GM11168 (cell line): ENCODE data around the gene IGF2BP1.
"Not testable (repeated sequence)": the region's sequence is repeated elsewhere in the genome, so short reads cannot be mapped to it uniquely, and the experiment has no call there.

ENCODE experiments used
- in situ Hi-C: fragments of 300-500 bp; cut with MboI; formaldehyde crosslinking; loops from one replicate; pipeline ENCODE4 v1.12.0; 2022; ENCODE audit warnings: low sequenced_read_pairs; ENCODE audit not compliant: unreplicated experiment

IGF2BP1 gene

GRCh38 chr17:49016775-49017463 lies 19.7 kb downstream of the IGF2BP1 start:
- in situ Hi-C loops: no loop called here

- in situ Hi-C loops: no loop called here
These were observed 21.0 kb downstream of the IGF2BP1 start for GRCh38 chr17:49018116-49018612.

GRCh38 chr17:49018748-49019147 lies 21.6 kb downstream of the IGF2BP1 start:
- in situ Hi-C loops: no loop called here

GRCh38 chr17:49020609-49021008 lies 23.4 kb downstream of the IGF2BP1 start:
- in situ Hi-C loops: no loop called here

GRCh38 chr17:49021095-49021767 lies 24.0 kb downstream of the IGF2BP1 start:
- in situ Hi-C loops: no loop called here

GRCh38 chr17:49021768-49022103 lies 24.6 kb downstream of the IGF2BP1 start:
- in situ Hi-C loops: no loop called here

GRCh38 chr17:49022391-49022941 lies 25.3 kb downstream of the IGF2BP1 start:
- in situ Hi-C loops: no loop called here

- in situ Hi-C loops: no loop called here
These were observed 27.3 kb downstream of the IGF2BP1 start for GRCh38 chr17:49024523-49024922.

GRCh38 chr17:49026447-49026846 lies 29.3 kb downstream of the IGF2BP1 start:
- in situ Hi-C loops: not testable (repeated sequence)

GRCh38 chr17:49028271-49028670 lies 31.1 kb downstream of the IGF2BP1 start:
- in situ Hi-C loops: no loop called here

- in situ Hi-C loops: no loop called here
These were observed 32.6 kb downstream of the IGF2BP1 start for GRCh38 chr17:49029801-49030200.

- in situ Hi-C loops: no loop called here
These were observed 35.1 kb downstream of the IGF2BP1 start for GRCh38 chr17:49031965-49032928.

GRCh38 chr17:49035470-49036269 lies 38.5 kb downstream of the IGF2BP1 start:
- in situ Hi-C loops: no loop called here

GRCh38 chr17:49036270-49036626 lies 39.1 kb downstream of the IGF2BP1 start:
- in situ Hi-C loops: no loop called here

GRCh38 chr17:49038138-49038537 lies 41.0 kb downstream of the IGF2BP1 start:
- in situ Hi-C loops: no loop called here

- in situ Hi-C loops: no loop called here
These were observed 41.4 kb downstream of the IGF2BP1 start for GRCh38 chr17:49038544-49038943.

- in situ Hi-C loops: not testable (repeated sequence)
These were observed 42.3 kb downstream of the IGF2BP1 start for GRCh38 chr17:49039518-49039917.

- in situ Hi-C loops: no loop called here
These were observed 44.3 kb downstream of the IGF2BP1 start for GRCh38 chr17:49041527-49041926.

GRCh38 chr17:49045376-49045775 lies 48.2 kb downstream of the IGF2BP1 start:
- in situ Hi-C loops: no loop called here

- in situ Hi-C loops: no loop called here
These were observed 49.7 kb downstream of the IGF2BP1 start for GRCh38 chr17:49046912-49047311.
